ENCODE results near the gene GUCY1B1.

DNA sequence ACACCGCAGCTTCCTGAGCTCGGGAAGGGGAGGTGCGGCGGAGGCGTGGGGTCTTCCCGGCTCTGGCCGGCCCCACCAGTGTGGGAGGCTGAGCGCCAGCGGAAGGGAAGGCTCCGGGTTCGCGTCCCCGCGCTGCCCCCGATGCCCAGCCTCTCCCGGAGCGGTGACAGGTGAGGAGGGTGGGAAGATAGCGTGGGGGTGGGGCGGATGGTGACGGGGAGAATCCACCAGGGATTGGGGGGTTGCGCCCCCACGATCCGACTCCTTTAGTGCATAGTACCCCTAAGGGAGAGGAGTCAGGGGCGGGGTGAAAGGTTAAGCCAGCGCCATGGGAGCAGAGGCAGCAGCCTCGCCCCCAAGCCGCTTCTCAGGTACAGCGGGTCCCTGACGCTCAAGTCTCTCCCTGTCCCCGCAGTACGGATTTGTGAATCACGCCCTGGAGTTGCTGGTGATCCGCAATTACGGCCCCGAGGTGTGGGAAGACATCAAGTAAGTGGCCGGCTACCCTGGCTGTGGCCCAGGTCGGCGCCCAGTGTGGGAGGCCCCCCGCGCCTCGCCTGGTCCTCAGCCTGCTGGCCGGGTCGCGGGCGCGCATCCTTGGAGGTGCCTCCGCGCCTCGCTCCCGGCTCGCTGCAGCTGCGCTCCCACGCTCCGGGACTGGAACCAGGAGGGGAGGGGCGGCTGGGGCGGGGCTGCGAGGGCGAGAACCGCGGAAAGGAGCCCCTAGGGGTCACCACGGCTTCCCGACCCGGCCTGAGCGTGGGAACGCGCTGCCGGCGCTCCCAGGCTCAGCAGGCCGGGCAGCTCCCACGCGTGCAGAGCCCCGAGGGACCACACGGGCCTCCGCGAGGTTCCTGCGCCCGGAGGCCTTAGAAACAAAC lies 791 bp downstream of the GUCY1B1 start:
- TF ChIP-seq POLR2A (IDR thresholded peaks at IDR 0.05) = no peak
- TF ChIP-seq, protein P1, sequence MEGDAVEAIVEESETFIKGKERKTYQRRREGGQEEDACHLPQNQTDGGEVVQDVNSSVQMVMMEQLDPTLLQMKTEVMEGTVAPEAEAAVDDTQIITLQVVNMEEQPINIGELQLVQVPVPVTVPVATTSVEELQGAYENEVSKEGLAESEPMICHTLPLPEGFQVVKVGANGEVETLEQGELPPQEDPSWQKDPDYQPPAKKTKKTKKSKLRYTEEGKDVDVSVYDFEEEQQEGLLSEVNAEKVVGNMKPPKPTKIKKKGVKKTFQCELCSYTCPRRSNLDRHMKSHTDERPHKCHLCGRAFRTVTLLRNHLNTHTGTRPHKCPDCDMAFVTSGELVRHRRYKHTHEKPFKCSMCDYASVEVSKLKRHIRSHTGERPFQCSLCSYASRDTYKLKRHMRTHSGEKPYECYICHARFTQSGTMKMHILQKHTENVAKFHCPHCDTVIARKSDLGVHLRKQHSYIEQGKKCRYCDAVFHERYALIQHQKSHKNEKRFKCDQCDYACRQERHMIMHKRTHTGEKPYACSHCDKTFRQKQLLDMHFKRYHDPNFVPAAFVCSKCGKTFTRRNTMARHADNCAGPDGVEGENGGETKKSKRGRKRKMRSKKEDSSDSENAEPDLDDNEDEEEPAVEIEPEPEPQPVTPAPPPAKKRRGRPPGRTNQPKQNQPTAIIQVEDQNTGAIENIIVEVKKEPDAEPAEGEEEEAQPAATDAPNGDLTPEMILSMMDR (IDR thresholded peaks at IDR 0.05) = no peak
